Measurements from ENCODE around the gene LAMC1.
"Not testable (repeated sequence)": the region's sequence is repeated elsewhere in the genome, so short reads cannot be mapped to it uniquely, and the experiment has no call there.

LAMC1 gene

DNA sequence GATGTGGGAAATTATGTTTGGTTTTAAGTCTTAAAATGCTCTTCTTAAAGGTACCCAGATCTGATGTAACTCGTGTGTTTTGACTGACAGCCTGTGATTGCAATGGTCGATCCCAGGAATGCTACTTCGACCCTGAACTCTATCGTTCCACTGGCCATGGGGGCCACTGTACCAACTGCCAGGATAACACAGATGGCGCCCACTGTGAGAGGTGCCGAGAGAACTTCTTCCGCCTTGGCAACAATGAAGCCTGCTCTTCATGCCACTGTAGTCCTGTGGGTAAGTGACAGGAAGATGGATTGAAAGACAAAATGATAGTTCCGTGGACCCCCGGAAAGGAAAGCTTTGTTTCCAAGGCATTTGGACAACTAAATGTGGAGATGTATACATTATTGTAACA is 91.2 kb downstream of the LAMC1 start:
- DNase-seq: no peak

GRCh38 chr1:183116416-183116815 is 93.2 kb downstream of the LAMC1 start:
- no peak for DNase-seq

DNA sequence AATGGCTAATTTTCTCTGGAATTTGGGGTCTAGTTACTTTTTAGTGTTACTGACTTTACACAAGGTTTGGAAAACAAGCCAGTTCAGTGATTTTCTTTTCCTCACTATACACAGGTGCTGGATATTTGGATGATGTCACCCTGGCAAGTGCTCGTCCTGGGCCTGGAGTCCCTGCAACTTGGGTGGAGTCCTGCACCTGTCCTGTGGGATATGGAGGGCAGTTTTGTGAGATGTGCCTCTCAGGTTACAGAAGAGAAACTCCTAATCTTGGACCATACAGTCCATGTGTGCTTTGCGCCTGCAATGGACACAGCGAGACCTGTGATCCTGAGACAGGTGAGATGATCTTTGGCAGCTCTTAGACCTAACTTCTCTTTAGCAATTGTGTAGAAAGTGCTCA is 98.4 kb downstream of the LAMC1 start:
- DNase-seq: no peak

DNA sequence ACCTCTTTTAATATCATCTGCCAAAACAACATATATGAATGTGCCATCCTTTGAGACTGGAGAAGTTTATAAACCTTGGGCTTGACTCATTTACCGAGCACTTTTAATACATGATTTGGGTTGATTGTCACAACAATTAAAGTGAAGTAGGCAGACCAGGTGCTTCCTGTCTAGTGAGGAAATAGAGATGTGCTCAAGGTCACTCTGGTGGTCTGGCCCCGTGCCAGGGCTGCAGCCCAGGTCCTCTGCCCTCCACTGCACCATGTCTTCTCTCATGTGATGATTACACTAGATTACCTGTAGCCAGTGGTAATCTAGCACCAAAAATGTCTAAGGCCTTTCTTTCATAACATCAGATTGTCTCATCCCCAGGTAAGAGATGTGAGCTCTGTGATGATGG is 101.0 kb downstream of the LAMC1 start:
- no peak for DNase-seq

GRCh38 chr1:183125279-183125999 is 102.2 kb downstream of the LAMC1 start:
- no peak for DNase-seq

DNA sequence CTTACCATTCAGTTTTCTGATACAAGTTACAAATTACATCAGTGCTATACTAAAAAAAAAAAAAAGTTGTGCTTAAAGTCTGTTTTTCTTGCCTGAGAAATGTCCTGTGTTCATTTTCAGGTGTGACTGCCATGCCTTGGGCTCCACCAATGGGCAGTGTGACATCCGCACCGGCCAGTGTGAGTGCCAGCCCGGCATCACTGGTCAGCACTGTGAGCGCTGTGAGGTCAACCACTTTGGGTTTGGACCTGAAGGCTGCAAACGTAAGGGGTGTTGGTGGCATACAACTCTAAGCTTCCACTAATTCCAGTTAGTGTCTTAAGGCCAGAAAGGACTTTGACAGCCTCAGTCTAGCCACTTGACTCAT is 102.8 kb downstream of the LAMC1 start:
- no peak for DNase-seq

DNA sequence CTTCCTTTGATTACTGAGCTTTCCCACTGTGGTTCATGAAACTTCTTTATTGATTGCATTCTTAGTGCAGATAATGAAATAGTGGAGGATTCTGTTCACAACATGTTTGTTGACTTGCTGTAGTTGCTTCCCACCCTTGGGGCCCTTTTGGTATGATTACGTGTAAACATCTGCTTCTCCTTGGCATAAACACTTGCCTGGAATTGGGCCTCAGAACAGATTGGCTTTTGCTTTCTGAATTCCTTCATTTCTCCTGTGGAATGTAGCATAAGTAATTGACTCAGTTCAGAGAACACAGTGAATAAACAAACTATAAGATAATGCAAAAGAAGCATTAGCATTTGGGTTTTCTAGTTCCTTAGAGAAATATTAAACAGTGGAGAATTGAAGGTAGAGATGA is 103.3 kb downstream of the LAMC1 start:
- DNase-seq: no peak

GRCh38 chr1:183129921-183130690 is 106.9 kb downstream of the LAMC1 start:
- no peak for DNase-seq

DNA sequence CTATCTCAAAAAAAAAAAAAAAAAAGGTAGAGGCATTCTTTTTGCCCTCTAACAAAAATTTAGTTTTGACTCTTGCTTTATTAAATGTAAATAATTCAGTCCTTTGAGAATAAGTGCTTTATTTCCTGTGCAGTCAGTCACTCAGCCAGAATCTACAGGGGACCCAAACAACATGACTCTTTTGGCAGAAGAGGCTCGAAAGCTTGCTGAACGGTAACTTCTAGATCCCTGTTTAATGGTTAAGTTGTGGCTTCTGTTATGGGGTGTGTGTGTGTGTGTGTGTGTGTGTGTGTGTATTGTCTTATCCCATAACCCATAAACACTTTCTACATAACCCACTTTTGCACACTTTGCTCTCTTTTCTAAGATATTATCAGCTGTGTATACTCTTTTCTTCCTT is 107.9 kb downstream of the LAMC1 start:
- DNase-seq: no peak

DNA sequence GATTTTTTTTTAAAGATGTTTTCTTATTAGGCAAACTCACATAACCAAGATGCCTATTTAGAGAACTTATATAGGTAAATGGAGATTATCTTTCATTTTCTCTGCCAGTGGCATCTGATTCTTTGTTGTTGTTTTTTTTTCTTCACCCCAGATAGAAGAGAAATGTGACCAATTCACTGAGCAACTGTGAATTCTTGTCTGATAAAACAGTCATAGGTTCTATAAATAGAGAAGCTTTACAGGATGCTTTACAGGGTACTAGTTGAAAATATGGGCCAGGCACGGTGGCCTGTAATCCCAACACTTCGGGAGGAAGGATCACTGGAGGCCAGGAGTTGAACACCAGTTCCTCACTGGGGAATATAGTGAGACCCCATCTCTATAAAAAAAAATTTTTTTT is 112.1 kb downstream of the LAMC1 start:
- no peak for DNase-seq

DNA sequence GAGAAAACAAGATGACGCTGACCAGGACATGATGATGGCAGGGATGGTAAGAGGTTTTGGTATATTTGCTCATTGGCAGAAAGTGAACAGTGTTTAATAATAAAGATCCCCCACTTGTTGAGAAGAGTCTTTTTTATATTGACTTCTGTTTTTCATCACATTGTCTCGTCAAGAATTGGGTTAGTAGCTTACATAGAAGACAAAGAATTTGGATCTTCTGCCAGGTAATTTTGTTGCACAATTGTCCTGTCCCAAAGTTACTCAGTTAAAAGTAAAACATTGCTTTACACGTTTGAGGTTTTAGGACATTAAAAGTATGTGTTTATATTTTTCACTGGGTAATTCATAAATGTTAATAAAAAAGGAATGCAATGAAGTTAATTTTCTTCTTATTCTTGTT is 114.6 kb downstream of the LAMC1 start:
- no peak for DNase-seq

DNA sequence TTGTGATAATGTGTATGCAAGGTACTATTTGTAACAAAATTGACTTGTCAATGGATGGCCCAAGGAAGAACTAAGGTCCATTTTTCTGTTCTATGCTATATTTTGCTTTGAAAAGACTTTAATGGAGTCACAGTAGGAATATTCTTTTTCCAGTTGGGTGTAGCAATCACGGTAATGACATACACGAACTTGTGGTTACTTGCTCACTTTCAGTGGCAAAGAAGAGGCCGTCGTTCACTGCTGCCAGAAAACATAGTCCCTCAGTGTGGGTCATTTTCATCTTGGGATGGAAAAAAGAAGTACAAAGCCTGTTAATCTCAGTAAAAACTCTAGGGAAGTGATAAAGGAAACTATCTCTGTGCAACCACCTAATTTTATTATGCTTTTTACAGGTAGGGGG is 115.1 kb downstream of the LAMC1 start:
- DNase-seq: no peak

DNA sequence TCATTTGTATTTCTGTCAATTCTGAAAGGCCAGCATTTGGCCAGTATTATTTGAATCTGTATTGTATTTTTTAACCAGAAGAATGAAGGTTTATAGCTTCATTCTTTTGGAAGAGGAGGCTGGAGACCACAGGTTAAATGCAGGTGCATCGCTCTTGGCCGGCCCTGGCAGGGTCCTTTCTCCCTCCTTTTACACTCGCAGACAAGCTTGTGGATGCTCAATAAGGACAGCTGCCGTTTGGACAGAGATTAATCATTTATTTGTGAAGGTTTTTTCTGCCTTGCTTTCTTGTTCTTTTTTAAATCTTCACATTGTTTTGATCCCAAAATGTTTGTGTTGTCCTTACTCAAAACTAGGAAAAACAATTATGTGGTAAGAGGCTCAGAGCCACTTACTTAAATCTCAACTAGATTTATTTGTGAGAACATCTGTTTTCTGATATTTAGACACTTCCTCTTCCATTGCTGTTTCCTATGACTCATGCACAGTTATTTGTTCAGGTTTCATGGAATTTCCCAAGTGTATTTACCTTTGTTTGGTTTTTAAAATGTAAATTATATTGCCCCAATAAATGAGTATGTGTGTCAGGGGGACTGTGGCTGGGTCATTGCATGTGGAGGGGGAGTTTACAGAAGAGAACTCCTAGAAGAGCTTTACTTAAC is 116.2 kb downstream of the LAMC1 start:
- DNase-seq: no peak

DNA sequence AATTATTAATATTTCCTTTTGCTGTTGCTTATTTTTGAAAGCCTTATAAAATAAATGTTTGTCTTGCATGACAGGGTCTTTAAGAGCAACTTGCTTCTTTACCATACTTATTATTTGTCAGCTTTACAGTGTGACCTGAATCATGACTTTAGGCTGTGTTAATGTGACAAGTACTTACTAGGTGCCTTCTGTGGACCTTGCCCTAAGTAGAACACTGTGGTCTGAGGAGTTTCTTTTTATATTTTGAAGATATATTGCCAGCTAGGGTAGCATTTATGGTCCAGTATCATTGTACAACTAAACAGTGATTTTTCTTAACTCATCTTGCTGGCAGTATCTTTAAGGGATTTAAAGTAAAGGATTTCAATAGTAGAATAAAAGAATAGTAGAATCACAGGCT is 117.4 kb downstream of the LAMC1 start:
- DNase-seq: no peak

DNA sequence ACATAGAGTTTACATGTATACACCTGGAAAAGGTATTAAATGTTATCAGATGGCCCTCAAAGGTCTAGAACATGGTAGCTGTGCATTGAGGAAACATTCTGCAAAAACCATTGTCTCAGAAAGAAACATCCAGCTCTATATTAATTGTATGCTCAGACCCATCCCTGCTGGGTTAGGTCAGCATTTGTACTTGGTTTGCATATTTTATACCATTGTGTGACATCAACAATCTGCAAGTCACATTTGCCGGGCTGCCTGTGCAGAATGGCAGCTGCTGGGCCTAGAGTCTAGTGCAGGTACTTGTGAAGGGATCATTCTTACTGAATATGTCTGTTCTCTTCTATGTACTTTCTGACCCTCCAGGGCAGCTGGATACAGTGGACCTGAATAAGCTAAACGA is 119.0 kb downstream of the LAMC1 start:
- DNase-seq: no peak

GRCh38 chr1:183143576-183144315 is 120.5 kb downstream of the LAMC1 start:
- no peak for DNase-seq

- no peak for DNase-seq
Observed at GRCh38 chr1:183144752-183145151, 121.5 kb downstream of the LAMC1 start.

- no peak for DNase-seq
Observed at GRCh38 chr1:183147735-183148134, 124.5 kb downstream of the LAMC1 start.

- DNase-seq: no peak
Observed at GRCh38 chr1:183148599-183148998, 125.4 kb downstream of the LAMC1 start.

GRCh38 chr1:183149273-183149672 is 126.1 kb downstream of the LAMC1 start:
- DNase-seq: no peak

DNA sequence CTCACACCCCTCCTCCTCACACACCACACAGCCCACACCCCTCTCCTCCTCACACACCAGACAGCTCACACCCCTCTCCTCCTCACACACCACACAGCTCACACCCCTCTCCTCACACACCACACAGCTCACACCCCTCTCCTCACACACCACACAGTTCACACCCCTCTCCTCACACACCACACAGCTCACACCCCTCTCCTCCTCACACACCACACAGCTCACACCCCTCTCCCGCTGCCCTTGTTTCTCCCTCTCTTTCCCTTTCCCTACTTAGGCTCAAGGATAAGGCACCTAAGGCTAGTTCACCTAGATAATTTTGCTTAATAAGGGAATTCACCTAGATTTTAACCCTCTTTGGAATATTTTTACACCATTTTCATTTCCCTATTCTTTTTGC is 126.8 kb downstream of the LAMC1 start:
- not testable (repeated sequence) for DNase-seq

DNA sequence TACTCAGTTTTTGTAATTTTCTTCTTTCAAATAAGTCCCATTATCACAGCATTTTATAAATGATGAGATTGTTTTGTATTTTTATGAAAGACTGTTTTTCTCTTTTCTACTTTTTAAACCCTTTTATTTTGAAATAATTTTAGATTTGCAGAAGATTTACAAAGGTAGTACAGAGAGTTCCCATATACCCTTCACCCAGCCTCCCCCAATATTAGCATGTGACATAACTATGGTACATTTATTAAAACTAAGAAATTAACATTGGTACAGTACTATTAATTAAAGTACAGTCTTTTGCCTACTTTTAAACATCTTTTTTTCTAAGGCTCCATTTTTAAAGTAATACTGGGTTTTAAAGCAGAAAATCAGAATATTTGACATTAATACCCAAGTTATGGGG is 127.2 kb downstream of the LAMC1 start:
- no peak for DNase-seq

GRCh38 chr1:183152180-183152579 is 129.0 kb downstream of the LAMC1 start:
- DNase-seq: no peak

GRCh38 chr1:183155939-183156338 is 132.7 kb downstream of the LAMC1 start:
- DNase-seq: no peak
